GM18858 (cell line): ENCODE measurements around the gene EAF2.

Experiments used
- ATAC-seq: cut with Tn5 transposase; IDR thresholded peaks from one replicate; pipeline ENCODE4 v1.9.1; 2021; ENCODE audit not compliant: unreplicated experiment

Gene EAF2

DNA sequence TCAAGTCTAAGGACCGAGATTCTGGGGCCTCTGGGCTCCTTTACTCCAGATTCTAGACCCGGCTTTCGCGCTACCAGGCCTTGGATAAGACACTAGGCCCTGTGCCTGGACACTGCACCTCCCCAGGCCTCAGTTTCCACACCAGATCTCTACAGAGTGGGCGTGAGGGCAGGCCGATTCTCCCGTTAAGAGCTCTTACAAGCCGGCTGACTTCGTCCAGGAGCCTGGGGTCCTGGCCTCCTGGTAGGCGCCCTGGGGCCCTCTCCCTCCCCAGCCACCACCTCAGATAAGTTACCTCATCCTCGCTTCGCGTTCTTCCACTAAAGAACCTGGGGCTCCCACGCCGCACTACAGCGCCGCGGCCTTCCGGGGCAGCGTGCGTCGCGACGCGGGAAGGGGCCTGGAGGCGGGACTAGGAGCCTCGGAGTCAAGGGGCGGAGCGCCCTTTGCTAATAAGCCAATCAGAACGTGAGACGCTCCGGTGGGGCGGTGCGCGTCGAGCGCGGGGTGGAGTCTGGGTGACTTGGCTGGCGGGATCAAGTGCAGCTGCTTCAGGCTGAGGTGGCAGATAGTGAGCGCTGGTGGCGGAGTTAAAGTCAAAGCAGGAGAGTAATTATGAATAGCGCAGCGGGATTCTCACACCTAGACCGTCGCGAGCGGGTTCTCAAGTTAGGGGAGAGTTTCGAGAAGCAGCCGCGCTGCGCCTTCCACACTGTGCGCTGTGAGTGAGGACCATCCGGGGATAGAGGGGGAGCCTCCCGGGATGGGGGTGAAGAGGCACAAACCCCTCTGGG lies at the start of gene EAF2, which contains the start of gene IQCB1:
TSS of gene EAF2 (plus strand) at position 539 of the 794 bp plus-strand sequence. CDS start at position 616, 77 bp downstream.
TSS of gene IQCB1 (minus strand) at position 390 of the 794 bp plus-strand sequence. CDS start 6,100 bp downstream, outside the sequence.
- peak; percentile 95 for ATAC-seq

DNA sequence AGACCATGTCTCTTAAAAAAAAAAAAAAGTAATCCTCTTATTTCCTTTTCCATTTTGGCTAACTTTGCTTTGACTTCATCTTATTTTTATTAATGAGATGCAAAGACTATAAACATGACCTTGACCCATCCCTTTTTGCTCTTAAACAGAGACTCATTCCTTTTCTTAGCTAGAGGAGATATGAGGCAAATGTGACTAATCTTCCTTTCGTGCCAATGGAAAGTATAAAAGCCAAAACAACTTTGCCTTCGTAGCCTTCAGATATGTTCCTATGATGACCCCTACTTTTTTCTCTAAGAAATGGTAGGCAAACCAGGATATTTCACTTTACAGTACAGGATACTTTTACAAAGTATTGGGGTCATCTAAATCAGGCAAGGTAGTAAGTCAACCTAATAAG lies 48.5 kb upstream of the EAF2 start:
- no peak for ATAC-seq

DNA sequence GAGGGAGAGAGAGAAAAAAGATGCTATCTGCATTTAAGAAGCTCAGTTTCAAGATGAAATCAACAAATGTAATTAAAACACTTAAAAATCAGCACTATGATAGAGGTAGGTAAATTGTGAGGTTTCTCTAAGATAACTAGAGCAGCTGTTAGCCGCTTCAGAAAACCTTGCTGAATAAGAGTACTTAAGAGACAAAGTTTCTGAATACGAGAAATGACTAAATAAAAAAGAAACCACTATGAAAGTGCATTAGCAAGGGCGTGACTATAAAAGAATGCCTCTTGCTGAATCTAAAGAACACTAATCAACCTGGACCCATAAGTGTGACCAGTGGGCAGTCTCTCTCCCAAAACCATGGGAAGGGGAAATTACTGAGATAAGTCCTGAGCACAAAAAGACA lies 41.9 kb upstream of the EAF2 start:
- ATAC-seq, result peak; percentile 39

DNA sequence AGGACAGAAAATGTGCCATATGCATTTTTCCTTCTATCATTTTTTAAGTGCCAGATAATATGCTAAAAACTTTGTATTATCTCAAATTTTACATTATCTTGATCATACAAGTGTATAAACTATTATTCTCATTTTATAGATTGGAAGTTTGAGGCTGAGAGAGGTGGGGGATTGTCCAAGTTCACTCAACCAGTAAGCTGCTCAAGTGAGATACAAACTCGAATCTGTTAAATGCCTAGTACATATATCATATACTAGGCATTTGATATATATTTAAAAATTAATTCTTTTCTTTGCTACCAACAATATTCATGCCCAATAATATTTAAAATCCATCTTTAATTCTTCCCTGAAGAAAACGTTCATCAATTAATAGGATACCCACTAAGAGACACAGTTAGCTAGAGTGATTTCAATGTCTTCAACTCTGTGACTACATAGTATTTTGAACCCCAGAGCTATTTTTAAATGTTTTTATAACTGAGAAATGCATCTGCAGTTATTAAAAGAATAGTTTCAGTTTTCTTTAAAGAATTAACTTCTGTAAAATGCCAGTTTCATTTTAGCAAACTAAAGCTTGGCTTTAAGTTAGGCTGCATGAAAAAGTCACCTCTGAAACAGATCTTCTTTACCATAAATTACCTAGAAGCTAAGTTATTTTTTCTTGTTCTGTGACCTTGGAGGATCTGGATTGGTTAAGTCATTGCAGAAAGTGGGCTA lies 40.6 kb upstream of the EAF2 start:
- ATAC-seq, result peak; percentile 43

DNA sequence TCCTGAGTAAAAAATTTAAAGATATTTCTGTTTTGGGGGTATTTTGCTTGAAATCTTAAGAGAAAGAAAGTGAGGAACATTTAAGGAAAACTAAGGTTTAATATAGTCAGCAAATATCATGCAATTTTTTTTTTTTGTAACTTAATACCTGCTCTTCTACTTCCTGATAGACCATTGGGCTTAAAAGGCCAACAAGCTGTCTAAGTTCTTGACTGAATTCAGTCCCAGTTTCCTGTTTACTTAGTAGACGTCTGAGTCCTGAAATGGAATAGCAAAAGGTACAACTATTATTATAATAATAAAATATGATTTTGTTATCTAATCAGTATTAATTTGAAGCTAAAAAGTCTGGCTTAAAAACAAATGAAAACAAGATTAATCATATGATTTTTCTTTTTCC lies 38.0 kb upstream of the EAF2 start:
- no peak for ATAC-seq

DNA sequence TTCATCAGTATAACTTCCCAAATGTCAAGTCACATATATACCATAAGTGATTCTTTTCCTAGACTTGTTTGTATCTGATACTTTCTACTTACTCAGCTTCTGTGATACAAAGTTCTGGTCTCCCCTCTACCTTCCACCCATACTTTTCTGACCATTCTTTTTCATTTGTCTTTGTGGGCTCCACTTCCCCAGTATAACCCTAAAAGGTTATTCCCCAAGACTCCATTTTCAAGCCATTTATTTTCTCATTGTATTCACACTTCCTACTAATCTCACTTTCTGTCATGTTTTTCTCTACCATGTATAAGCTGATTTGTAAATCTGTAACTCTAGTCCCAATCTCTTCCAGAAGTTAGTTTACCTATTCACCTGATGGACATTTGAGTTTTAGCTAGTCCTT lies 34.1 kb upstream of the EAF2 start:
- ATAC-seq, result no peak

DNA sequence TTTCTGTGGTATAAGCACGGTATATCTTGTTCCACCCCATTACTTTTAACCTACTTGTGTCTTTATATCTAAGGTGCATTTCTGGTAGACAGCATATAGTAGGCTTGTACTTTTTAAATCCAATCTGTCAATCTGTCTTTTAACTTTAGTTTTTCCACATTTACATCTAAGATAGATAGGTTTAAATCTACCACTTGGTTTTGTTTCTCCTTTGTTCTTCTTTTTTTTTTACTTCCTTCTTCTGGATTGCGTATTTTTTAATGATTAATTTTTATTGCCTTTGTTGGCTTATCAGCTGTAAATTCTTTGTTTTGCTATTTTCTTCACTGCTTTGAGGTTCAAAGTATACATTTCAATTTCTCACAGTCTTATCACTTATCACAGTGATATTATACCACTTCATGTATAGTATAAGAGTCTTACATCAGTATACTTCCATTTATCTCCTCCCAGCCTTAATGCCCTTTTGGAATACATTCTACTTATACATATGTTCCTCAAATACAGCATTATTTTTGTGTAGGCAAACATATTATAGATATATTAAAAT lies 31.2 kb upstream of the EAF2 start:
- no peak for ATAC-seq

DNA sequence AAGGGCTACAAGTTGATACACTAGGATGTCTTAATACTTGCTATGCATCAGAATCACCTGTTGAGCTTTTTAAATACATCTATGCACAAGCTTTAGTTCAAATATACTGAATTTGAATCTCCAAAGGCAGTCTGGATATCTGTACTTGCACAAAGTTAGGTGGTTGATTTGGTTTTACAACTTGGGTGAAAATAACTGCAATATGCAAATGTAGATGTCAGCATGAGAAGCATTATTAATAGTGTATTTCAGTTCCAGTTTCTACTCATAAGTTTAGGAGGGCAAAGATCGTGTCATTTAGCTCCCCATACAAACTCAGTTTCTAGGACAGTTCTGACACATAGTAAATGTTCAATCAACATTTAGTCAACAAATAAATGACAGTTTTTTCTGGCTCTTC lies 25.8 kb upstream of the EAF2 start:
- ATAC-seq, result peak; percentile 96

DNA sequence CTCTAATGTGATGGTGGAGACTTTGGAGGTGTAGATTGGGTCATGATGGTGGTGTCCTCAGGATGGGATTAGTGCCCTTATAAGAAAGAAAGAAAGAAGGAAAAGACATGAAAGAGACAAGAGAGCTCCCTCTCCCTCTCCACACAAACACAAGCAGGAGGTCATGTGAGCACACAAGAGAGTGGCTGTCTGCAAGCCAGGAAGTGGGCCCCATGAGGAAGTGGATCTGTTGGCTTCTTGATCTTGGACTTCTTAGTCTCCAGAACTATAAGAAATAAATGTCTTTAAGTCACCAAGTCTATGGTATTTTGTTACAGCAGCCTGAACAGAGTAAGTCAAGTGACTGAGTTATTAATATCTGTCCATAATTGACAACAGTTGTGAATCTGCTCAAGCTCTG lies 17.3 kb upstream of the EAF2 start:
- ATAC-seq, result no peak

DNA sequence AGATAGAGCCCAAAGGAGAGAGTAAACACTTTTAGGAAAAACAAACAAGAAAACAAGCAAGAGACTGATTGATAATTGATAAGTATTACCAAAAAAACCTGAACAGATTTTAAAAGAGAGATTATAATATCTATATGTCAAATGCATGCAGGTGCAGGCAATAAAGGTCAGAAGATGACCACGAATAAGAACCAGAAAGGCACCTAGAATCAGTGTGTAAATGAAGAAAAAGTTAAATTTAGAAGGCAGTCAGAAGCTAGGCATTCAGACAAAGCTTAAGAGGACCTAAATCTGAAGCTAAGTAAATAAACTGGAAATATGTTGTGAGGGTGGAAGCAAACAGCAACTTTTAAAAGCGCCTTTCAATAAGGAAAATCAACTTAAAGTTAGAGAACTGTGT lies 16.4 kb upstream of the EAF2 start:
- ATAC-seq, result no peak

DNA sequence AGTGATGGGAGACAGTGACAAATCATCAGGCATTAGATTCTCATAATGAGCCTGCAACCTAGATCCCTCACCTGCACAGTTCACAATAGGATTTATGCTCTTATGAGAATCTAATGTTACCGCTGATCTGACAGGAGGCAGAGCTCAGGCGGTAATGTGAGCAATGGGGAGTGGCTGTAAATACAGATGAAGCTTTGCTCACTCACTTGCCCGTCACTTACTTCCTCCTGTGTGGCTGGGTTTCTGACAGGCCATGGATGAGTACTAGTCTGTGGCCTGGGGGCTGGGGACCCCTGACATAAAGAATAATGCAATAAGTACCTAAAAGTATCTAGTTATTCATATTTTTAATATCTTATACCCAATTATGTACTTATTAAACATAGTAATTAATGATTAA lies 15.8 kb upstream of the EAF2 start:
- no peak for ATAC-seq

DNA sequence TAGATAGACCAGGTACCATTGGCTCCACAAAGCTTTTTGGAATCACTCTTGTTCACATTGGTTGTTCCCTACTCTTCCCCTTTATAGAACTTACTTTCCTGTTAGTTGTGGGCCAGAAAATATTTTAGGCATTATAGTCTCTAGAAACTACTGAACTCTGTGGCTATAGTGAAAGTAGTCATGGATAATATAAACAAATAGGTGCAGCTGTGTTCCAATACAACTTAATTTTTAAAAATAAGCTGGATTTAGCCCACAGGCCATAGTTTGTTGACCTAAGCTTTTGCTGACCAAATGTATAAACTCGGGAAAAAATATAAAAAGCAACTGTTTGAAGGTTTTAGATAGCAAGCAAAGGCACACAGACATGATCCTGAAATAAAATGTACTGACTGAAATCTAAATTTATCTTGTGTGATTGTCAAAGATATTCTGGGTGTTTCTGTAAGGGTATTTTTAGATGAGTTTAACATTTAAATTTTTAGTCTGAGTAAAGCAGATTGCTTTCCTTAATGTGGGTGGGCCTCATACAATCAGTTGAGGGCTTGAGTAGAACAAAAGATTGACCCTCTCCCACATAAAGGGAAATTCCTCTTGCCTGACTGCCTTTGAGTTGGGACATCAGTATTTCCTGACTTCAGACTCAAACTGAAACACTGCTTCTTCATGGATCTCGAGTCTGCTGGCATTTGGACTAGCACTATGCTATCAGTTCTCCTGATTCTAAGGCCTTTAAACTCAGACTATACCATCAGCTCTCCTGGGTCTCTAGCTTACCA lies 13.4 kb upstream of the EAF2 start:
- no peak for ATAC-seq

DNA sequence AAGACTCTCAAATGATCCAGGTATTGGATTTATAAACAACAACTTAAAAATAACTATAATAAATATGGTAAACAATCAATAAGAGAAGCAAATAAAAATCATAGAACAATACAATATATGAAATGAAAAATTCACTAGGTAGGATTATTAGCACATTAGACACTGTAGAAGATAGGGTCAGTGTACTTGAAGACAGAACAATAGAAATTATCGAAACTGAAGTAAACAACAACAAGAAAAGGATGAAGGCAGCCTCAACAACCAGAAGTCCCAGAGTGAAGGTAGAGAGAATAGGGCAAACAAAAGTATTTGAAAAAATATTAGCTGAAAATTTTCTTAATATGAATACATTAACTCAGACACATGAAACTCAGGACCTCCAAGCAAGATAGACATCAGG lies 12.0 kb upstream of the EAF2 start:
- no peak for ATAC-seq

DNA sequence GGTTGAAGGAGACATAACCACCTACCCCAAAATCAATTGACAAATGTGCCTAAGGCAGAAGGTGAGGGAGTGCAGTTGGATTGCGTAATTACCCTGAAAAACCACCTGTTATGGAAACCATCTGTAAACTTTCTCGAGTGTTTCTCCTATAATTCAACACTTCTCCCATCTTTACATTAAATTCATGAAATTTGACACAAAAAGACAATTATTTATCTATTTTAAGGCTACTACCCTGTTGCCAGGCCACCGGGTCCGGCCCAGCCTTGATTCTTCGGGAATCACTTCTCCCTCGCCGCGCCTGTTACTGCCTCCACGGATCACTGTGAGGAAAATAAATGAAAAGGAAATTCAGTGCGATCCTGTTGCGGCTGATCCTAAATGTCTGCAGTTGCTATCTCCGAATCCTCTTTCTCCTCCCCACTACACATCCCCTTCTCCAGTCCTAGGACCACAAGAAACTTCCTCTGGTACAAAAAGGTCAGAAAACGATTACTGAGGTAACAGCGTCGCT lies 795 bp upstream of the EAF2 start:
- no peak for ATAC-seq

DNA sequence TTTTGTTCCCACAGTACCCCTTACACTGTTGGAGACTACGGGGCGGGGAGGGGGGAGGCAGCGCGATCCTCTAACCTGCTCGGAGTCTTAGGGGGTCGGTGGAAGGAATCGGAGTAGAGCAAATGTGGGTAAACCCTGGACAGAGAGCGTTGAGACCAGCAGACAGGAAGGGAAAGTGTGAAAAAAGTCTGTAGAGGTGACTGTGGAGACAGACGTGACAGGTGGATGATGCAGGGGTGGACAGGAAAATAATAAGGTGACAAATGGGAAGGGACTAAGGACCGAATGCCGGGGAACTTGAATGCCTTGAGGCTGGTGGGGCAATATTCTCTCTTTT lies 424 bp downstream of the EAF2 start:
- ATAC-seq, result peak; percentile 3

DNA sequence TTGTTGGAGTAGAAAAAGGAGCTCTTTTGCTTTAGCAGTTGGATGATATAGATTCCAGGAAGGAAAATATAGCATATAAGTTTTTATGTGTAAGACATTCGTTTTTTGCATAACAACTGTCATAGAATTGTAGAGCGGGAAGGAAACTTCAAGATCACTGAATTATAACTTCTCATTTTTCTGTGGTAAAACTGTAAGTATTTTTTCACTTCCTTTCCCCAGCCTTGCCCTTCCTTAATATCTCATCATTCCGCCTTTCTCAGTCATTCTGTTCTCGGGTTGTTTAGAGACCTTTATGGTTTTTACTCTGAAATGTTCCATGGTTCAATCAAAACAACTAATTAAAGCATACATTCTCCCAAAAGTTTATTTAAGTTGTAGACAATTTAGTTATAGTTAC lies 1.1 kb downstream of the EAF2 start:
- ATAC-seq, result no peak

DNA sequence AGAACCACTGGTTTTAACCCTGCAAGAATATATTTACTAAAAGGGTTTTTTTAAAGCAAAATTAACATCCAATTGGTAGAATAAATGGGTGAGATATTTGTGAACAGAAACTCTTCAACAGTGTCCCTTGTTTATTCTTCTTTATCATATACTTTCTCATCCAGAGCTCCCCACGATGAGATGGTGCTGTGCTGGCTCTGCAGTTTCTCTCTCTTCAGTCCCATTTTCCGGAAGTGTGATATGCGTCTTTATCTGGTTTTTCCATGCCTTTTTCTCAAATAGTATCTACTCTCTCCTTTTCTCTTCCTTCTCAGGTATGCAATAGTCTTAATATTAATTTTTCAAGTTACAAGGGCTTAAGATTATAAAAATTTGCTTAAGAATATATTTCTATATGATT lies 1.5 kb downstream of the EAF2 start:
- no peak for ATAC-seq

DNA sequence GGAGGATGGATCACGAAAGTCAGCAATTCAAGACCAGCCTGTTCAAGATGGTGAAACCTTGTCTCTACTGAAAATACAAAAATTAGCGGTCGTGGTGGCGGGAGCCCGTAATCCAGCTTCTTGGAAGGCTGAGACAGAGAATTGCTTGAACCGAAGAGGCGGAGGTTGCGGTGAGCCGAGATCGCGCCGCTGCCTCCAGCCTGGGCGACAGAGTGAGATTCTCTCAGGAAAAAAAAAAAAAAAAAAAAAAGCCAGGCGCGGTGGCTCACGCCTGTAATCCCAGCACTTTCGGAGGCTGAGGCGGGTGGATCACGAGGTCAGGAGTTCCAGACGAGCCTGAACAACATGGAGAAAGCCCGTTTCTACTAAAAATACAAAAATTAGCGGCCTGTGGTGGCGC lies 5.0 kb downstream of the EAF2 start:
- no peak for ATAC-seq

DNA sequence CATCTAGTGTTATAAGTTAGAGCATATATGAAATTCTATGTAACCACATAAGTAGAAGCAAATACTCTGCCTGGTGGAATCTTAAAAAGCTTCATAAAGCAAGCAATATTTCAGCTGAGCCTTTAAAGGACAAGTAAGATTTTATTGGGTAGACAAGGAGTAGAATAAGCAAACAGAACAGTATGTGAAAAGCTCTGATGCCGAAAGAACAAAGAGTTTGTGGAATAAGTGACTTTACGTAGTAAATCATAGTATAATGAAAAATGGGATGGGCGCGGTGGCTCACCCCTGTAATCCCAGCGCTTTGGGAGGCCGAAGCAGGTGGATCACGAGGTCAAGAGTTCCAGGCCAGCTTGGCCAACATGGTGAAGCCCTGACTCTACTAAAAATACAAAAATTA lies 9.9 kb downstream of the EAF2 start:
- no peak for ATAC-seq

DNA sequence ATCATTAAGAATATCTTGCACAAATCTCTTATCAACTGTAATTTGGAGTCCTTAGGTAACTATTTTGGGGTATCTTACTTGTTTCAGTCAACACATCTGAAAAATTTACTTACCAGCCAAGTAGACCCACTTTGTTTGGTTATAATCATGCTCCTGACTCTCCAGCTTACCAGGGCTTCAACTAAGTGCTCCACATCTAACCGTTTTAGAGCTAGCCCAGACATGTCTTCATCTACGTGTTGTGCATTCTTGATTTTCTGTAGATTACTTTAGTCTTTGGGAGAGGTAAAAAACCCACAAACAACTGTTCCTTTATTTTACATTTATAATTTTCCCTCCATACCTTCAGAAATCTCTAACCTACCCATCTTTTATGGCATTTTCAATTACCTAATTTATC lies 17.2 kb downstream of the EAF2 start:
- no peak for ATAC-seq

DNA sequence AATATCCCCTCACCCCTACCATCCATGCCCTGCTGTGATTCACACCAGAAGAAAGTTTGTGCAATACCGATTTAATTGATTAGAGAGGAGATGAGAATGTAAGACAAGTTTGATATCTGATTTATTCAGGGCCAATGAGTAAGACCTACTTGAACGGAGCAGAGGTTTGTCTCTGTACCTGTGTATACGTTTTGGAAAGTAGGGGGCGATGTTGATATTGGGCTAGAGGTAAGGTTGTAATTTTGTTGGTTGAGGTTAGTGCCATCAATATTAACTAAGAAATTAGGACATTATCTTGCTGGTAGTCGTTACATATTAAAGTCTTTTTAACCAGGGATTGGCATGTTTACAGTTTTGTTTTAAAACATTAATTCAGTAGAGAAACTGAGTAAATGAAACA lies 20.5 kb downstream of the EAF2 start:
- no peak for ATAC-seq
